Caco-2 (cell line): ENCODE results near the gene RNF126. TPM values are rescaled to one million over a fixed set of nuclear protein-coding genes. Genes with fewer than 3 reads are reported as not detected.
"Not testable (repeated sequence)": the region's sequence is repeated elsewhere in the genome, so short reads cannot be mapped to it uniquely, and the experiment has no call there.

Experiments used
- BruUV-seq: library from RNA; stranded (reverse); fragments of 400-500 nt; replicated peaks from 2 replicates; lab custom pipeline; 2021; lab: Mats Ljungman, UMichigan
- CTCF ChIA-PET: fragments of 300-600 bp; sonication (Branson Sonifier 250); formaldehyde crosslinking; loops from one replicate; lab custom pipeline; 2022; ENCODE audit warnings: antibody characterized with exemption; lab: Charles Lee
- POLR2A ChIA-PET: fragments of 300-600 bp; sonication (Branson Sonifier 250); formaldehyde crosslinking; loops from one replicate; lab custom pipeline; 2022; ENCODE audit warnings: antibody characterized with exemption; lab: Charles Lee
- DNase-seq, 2 experiments: peaks; one replicate each; pipeline versions ENCODE4 v3.0.0 to v3.0.0-alpha.2; 2020 to 2022
- H3K27me3 ChIP-seq: replicated peaks from 2 replicates; pipeline ENCODE4 v1.6.0; 2011; ENCODE audit warnings: low read length; ENCODE audit not compliant: control insufficient read depth, insufficient read depth
- H3K36me3 ChIP-seq: 2 replicates; pipeline ENCODE4 v1.5.1; 2011; ENCODE audit warnings: low read length; ENCODE audit not compliant: control insufficient read depth, insufficient read depth
- H3K4me1 ChIP-seq: fragments of 250-450 bp; sonication (Bioruptor Pico); 2 replicates; pipeline ENCODE4 v1.5.1; 2020; ENCODE audit warnings: mild to moderate bottlenecking
- H3K4me3 ChIP-seq: 2 replicates; pipeline ENCODE4 v1.5.1; 2011; ENCODE audit warnings: low read depth, mild to moderate bottlenecking, control low read depth, low read length
- H3K9me3 ChIP-seq: fragments of 250-450 bp; sonication (Bioruptor Pico); 2 replicates; pipeline ENCODE4 v1.5.1; 2020; ENCODE audit warnings: mild to moderate bottlenecking, moderate library complexity
- H3K27ac Mint-ChIP-seq: one replicate; pipeline ENCODE4 v1.8.0; 2022; ENCODE audit warnings: mixed read lengths; ENCODE audit not compliant: unreplicated experiment
- H3K27me3 Mint-ChIP-seq: one replicate; pipeline ENCODE4 v1.8.0; 2022; ENCODE audit warnings: mixed read lengths; ENCODE audit not compliant: insufficient read depth, unreplicated experiment
- H3K36me3 Mint-ChIP-seq: one replicate; pipeline ENCODE4 v1.8.0; 2022; ENCODE audit warnings: mild to moderate bottlenecking, mixed read lengths; ENCODE audit not compliant: insufficient read depth, unreplicated experiment
- H3K4me1 Mint-ChIP-seq: one replicate; pipeline ENCODE4 v1.8.0; 2022; ENCODE audit warnings: low read depth, mixed read lengths; ENCODE audit not compliant: unreplicated experiment
- H3K4me3 Mint-ChIP-seq: one replicate; pipeline ENCODE4 v1.8.0; 2022; ENCODE audit warnings: mild to moderate bottlenecking, moderate library complexity, mixed read lengths; ENCODE audit not compliant: unreplicated experiment
- H3K9me3 Mint-ChIP-seq: one replicate; pipeline ENCODE4 v1.8.0; 2022; ENCODE audit warnings: mixed read lengths; ENCODE audit not compliant: unreplicated experiment
- intact Hi-C: fragments of 100-400 bp; cut with micrococcal nuclease; formaldehyde crosslinking; loops from one replicate; pipeline ENCODE4 v1.10.0; 2022; ENCODE audit not compliant: unreplicated experiment
- total RNA-seq: library from RNA; stranded (reverse); gene quantifications from 2 replicates; pipeline ENCODE4 v1.2.3, GENCODE V29; 2022
- TF ChIP-seq, protein P1 (sequence below), 2 experiments: fragments of 200-600 bp in 1 of 2; IDR thresholded peaks; 1 replicate in 1 of 2; 2 replicates in 1 of 2; pipeline versions ENCODE4 v1.5.1 to v1.8.0; 2011 to 2022; ENCODE audit warnings: antibody characterized with exemption in 1 of 2, control low read depth in 1 of 2, inconsistent platforms in 1 of 2, low read depth in 1 of 2, low read length in 1 of 2, mild to moderate bottlenecking in 1 of 2, moderate library complexity in 1 of 2; ENCODE audit not compliant: insufficient read depth in 1 of 2, severe bottlenecking in 1 of 2, unreplicated experiment in 1 of 2

The RNF126 gene
- total RNA-seq, 1 experiment from 2014 or later = 74.6 TPM

DNA sequence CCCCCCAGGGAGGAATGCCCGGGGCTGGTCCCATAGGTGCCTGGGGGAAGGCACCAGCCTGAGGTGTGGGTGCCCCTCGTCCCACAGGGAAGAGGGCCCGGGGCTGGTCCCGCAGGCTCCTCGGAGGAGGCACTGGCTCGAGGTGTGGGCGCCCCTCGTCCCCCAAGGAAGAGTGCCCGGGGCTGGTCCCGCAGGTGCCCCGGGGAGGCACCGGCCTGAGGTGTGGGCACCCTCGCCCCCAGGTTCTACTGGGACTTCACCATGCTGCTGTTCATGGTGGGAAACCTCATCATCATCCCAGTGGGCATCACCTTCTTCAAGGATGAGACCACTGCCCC lies 59.7 kb downstream of the RNF126 start:
- H3K4me3 ChIP-seq, H3K27me3 ChIP-seq, CTCF ChIA-PET, H3K36me3 Mint-ChIP-seq, H3K4me3 Mint-ChIP-seq, DNase-seq, H3K4me1 ChIP-seq, H3K4me1 Mint-ChIP-seq, intact Hi-C loops, POLR2A ChIA-PET, H3K36me3 ChIP-seq, H3K9me3 Mint-ChIP-seq, BruUV-seq, H3K9me3 ChIP-seq, H3K27me3 Mint-ChIP-seq, H3K27ac Mint-ChIP-seq: not testable (repeated sequence)

DNA sequence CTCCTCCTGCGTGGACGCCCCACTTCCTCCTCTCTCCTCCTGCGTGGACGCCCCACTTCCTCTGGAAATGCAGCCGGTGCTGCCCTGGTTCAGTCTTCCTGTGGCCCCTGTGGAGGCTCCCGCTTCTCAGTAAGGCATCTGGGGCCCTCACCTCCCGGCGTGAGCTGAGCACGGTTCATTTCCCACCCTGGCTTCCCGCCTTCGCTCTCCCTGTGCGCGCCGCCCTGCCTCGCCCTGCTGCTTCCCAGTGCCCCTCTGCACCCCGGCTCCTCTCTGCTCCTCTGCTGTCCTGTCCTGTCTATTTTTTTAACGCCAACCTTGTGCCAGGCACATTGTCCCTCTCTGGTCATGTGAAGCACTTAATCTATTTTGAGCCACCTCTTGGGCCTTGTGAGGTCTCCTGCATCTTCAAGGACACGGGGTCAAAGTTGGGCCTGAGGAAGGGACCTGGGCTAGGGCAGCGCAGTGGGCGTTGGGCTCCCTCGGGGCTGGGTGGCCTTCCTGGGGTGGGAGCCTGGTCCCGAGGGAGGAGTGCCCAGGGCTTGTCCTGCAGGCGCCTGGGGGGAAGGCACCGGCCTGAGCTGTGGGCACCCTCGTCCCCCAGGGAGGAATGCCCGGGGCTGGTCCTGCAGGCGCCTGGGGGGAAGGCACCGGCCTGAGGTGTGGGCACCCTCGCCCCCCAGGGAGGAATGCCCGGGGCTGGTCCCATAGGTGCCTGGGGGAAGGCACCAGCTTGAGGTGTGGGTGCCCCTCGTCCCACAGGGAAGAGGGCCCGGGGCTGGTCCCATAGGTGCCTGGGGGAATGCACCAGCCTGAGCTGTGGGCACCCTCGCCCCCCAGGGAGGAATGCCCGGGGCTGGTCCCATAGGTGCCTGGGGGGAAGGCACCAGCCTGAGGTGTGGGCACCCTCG lies 60.4 kb downstream of the RNF126 start:
- no peak overlapping the region for H3K4me3 ChIP-seq
- TF ChIP-seq, protein P1, sequence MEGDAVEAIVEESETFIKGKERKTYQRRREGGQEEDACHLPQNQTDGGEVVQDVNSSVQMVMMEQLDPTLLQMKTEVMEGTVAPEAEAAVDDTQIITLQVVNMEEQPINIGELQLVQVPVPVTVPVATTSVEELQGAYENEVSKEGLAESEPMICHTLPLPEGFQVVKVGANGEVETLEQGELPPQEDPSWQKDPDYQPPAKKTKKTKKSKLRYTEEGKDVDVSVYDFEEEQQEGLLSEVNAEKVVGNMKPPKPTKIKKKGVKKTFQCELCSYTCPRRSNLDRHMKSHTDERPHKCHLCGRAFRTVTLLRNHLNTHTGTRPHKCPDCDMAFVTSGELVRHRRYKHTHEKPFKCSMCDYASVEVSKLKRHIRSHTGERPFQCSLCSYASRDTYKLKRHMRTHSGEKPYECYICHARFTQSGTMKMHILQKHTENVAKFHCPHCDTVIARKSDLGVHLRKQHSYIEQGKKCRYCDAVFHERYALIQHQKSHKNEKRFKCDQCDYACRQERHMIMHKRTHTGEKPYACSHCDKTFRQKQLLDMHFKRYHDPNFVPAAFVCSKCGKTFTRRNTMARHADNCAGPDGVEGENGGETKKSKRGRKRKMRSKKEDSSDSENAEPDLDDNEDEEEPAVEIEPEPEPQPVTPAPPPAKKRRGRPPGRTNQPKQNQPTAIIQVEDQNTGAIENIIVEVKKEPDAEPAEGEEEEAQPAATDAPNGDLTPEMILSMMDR (IDR thresholded peaks at IDR 0.05; ENCODE audit: insufficient read depth in 1 of 2, low read depth in 1 of 2, low read length in 1 of 2, severe bottlenecking in 1 of 2, unreplicated experiment in 1 of 2) = no peak
- no peak for DNase-seq
- Mint-ChIP-seq H3K27ac (no peak overlapping the region), H3K4me1 (no peaks in the 10 kb centered on the region), H3K36me3 (no peaks in the 10 kb centered on the region), H3K9me3 (no peaks in the 10 kb centered on the region), H3K27me3 (no peaks in the 10 kb centered on the region), H3K4me3 (no peak overlapping the region)
- no TSS peak for BruUV-seq
- no peaks in the 10 kb centered on the region for H3K4me1 ChIP-seq
- no peaks in the 10 kb centered on the region for H3K36me3 ChIP-seq
- H3K27me3 ChIP-seq = no peaks in the 10 kb centered on the region
- ChIA-PET POLR2A (no interaction called here), CTCF (no interaction called here)
- no peaks in the 10 kb centered on the region; the same call in 1 of the 2 replicates for H3K9me3 ChIP-seq
- intact Hi-C loops = no loop called here

DNA sequence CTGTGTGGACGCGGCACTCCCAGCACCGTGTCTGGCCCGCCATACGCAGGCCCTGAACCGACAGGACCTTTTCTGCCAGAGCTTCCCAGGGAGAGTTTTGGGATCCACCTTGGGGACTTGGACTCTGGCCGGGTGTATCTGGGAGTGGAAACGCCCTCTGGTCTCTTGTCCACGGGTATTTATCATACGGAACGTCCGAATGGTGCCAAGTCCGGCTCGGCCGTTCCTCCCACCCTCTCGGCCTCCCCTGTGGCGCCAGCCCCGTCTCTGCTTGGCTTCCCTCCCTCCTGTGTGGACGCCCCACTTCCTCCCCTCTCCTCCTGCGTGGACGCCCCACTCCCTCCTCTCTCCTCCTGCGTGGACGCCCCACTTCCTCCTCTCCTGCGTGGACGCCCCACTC lies 61.2 kb downstream of the RNF126 start:
- BruUV-seq = no TSS peak
- Mint-ChIP-seq H3K36me3 (no peaks in the 10 kb centered on the region), H3K9me3 (no peaks in the 10 kb centered on the region), H3K4me1 (no peaks in the 10 kb centered on the region), H3K27me3 (no peaks in the 10 kb centered on the region), H3K27ac (no peak overlapping the region), H3K4me3 (no peak overlapping the region)
- ChIA-PET CTCF (no interaction called here), POLR2A (no interaction called here)
- no peaks in the 10 kb centered on the region; the same call in 1 of the 2 replicates for H3K9me3 ChIP-seq
- H3K4me3 ChIP-seq = no peak overlapping the region
- intact Hi-C loops = no loop called here
- no peak for DNase-seq
- H3K36me3 ChIP-seq = no peaks in the 10 kb centered on the region
- TF ChIP-seq, protein P1 (IDR thresholded peaks at IDR 0.05; ENCODE audit: insufficient read depth in 1 of 2, low read depth in 1 of 2, low read length in 1 of 2, severe bottlenecking in 1 of 2, unreplicated experiment in 1 of 2) = no peak
- H3K27me3 ChIP-seq = no peaks in the 10 kb centered on the region
- H3K4me1 ChIP-seq = no peaks in the 10 kb centered on the region
